ENCODE measurements around the gene ATP6AP2. TPM values are rescaled to one million over a fixed set of nuclear protein-coding genes. Genes with fewer than 3 reads are reported as not detected.

The ATP6AP2 gene
- total RNA-seq, 1 experiment from 2014 or later = 62.0 TPM

DNA sequence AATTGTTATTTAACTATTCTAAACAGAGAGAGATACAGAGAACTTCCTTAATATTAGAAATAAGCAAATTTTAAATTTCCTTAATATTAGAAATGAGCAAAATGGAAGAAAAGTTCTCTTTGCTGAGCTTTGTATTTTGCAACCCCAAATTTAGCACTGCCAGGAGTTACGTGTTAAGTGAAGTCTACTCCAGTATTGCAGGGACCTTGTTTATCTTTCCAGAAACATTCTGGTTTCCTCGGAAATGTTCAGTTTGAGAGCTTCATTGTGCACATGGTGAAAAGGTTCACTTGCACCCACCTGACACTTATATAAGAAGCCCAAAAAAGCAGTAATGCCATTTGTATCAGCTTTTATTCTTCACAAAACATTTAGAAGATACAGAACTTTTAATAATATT, 72.8 kb downstream of the ATP6AP2 start:
- ChIA-PET CTCF (interaction anchor here (0.8 kb wide), 1 partner anchor 141 kb away, joined by 4 read pairs; no protein-coding TSS in a partner anchor), RAD21 (ENCODE audit: low non-redundant PET in 1 of 2, low total read pairs in 2 of 2, uncharacterized antibody in 2 of 2, unreplicated experiment in 2 of 2) (interaction anchor here in 1 of 2 experiments (0.7 kb wide), 1 partner anchor 459 kb away, joined by 3 read pairs; no protein-coding TSS in a partner anchor), POLR2A (no interaction called here)
- no peak for DNase-seq (ENCODE audit: low read depth, low spot score)
- intact Hi-C loops (cut with micrococcal nuclease) = loop anchor here (10.0 kb wide), 1 partner anchor 461 kb away; no protein-coding TSS in a partner anchor
- H3K9me2 ChIP-seq (ENCODE audit: insufficient read depth) = no peaks in the 10 kb centered on the region
- H4K20me1 ChIP-seq (ENCODE audit: insufficient read depth) = no peaks in the 10 kb centered on the region
- no peaks in the 10 kb centered on the region for H3K27me3 ChIP-seq (ENCODE audit: insufficient read depth, low read length)
- H3K4me3 ChIP-seq (replicated peaks in 1 of 2; ENCODE audit: low read depth in 1 of 2, low read length in 2 of 2) = no peak overlapping the region
- H3K9ac ChIP-seq (ENCODE audit: low read length) = no peak overlapping the region
- H3K4me2 ChIP-seq (ENCODE audit: low read length) = no peak overlapping the region
- H3K36me3 ChIP-seq (ENCODE audit: control insufficient read depth in 1 of 2, insufficient read depth in 2 of 2, low read length in 2 of 2) = 0 out of 4 replicates have a peak, but pooled peaks cover 0 to 3% of the 10 kb centered on the region in 2 experiments
- TF ChIP-seq POLR2AphosphoS5 (IDR thresholded peaks at IDR 0.05; ENCODE audit: low read depth, low read length) (no peak), SRF (IDR thresholded peaks at IDR 0.05; ENCODE audit: low read depth) (no peak), SIN3A (IDR thresholded peaks at IDR 0.05; ENCODE audit: low read depth) (no peak), FOSL1 (IDR thresholded peaks at IDR 0.05; ENCODE audit: low read depth) (no peak), YY1 (IDR thresholded peaks at IDR 0.05; ENCODE audit: extremely low read depth, insufficient replicate concordance, low read depth, low read length) (no peak), TCF7L2 (IDR thresholded peaks at IDR 0.05; ENCODE audit: borderline replicate concordance, extremely low read depth, insufficient read depth, insufficient read length) (no peak), ZFX (IDR thresholded peaks at IDR 0.05) (no peak), EGR1 (IDR thresholded peaks at IDR 0.05; ENCODE audit: low read depth) (no peak), CBX3 (IDR thresholded peaks at IDR 0.05; ENCODE audit: low read depth) (no peak), POLR2A (IDR thresholded peaks at IDR 0.05; ENCODE audit: borderline replicate concordance, extremely low read depth, insufficient read depth, insufficient read length) (no peak), EZH2phosphoT487 (IDR thresholded peaks at IDR 0.05; ENCODE audit: borderline replicate concordance) (no peak)
- TF ChIP-seq, protein P1, sequence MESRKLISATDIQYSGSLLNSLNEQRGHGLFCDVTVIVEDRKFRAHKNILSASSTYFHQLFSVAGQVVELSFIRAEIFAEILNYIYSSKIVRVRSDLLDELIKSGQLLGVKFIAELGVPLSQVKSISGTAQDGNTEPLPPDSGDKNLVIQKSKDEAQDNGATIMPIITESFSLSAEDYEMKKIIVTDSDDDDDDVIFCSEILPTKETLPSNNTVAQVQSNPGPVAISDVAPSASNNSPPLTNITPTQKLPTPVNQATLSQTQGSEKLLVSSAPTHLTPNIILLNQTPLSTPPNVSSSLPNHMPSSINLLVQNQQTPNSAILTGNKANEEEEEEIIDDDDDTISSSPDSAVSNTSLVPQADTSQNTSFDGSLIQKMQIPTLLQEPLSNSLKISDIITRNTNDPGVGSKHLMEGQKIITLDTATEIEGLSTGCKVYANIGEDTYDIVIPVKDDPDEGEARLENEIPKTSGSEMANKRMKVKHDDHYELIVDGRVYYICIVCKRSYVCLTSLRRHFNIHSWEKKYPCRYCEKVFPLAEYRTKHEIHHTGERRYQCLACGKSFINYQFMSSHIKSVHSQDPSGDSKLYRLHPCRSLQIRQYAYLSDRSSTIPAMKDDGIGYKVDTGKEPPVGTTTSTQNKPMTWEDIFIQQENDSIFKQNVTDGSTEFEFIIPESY (IDR thresholded peaks at IDR 0.05; ENCODE audit: extremely low read depth, insufficient replicate concordance, low read length) = no peak
- TF ChIP-seq, protein P2, sequence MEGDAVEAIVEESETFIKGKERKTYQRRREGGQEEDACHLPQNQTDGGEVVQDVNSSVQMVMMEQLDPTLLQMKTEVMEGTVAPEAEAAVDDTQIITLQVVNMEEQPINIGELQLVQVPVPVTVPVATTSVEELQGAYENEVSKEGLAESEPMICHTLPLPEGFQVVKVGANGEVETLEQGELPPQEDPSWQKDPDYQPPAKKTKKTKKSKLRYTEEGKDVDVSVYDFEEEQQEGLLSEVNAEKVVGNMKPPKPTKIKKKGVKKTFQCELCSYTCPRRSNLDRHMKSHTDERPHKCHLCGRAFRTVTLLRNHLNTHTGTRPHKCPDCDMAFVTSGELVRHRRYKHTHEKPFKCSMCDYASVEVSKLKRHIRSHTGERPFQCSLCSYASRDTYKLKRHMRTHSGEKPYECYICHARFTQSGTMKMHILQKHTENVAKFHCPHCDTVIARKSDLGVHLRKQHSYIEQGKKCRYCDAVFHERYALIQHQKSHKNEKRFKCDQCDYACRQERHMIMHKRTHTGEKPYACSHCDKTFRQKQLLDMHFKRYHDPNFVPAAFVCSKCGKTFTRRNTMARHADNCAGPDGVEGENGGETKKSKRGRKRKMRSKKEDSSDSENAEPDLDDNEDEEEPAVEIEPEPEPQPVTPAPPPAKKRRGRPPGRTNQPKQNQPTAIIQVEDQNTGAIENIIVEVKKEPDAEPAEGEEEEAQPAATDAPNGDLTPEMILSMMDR (IDR thresholded peaks at IDR 0.05 in 2 of 3, conservative IDR thresholded peaks at IDR 0.05 in 1 of 3; ENCODE audit: borderline replicate concordance in 1 of 3, insufficient read depth in 1 of 3, low read depth in 2 of 3, low read length in 2 of 3) = no peak
- ATAC-seq = no peak
- no peak overlapping the region for H3K27ac ChIP-seq (ENCODE audit: low read depth, low read length)
- no peaks in the 10 kb centered on the region for H3K9me3 ChIP-seq (ENCODE audit: control insufficient read depth in 1 of 2, insufficient read depth in 1 of 2, low read depth in 1 of 2, low read length in 2 of 2)
- no peaks in the 10 kb centered on the region for H3K79me2 ChIP-seq (ENCODE audit: insufficient read depth, low read length)
- no TSS peak for BruUV-seq (replicated peaks)
- H3K4me1 ChIP-seq (ENCODE audit: control insufficient read depth in 1 of 2, insufficient read depth in 2 of 2, low read length in 2 of 2) = no peaks in the 10 kb centered on the region
- H2AFZ ChIP-seq (ENCODE audit: low read depth, low read length, poor library complexity, severe bottlenecking) = no peak overlapping the region

Other genes with a start within 250 kb of the ATP6AP2 start
- not detected for gene MPC1L, start 42.5 kb downstream of the ATP6AP2 start, total RNA-seq (2021; ENCODE audit: unreplicated experiment)
- gene CXorf38, start 66.6 kb downstream of the ATP6AP2 start, total RNA-seq (2021; ENCODE audit: unreplicated experiment) = 11.5 TPM
- 51.8 TPM for gene MED14, start 154.6 kb downstream of the ATP6AP2 start, total RNA-seq (2021; ENCODE audit: unreplicated experiment)

All from HCT116 (cell line).